ENCODE data around the gene ARMH4. TPM values are rescaled to one million over a fixed set of nuclear protein-coding genes. Genes with fewer than 3 reads are reported as not detected.

ARMH4 gene
- total RNA-seq, 1 experiment from 2014 or later, result 1.8 TPM

DNA sequence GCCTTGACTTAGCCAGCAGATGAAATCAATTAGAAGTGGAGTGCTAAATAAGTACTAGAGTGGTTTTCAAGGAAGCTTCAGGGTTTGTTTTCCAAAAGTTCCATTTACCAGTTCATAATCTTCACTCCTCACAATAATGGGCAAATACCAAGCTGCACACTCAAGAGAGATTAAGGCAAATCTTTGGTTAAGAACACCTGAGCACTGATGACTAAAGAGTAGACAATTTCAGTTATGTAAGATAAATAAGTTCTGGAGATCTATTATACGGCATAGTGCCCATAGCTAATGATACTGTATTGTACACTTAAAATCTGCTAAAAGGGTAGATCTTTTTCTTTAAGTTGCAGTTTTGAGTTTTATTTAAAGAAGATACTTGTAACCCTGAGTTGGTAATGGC is 125.0 kb downstream of the ARMH4 start:
- CTCF ChIA-PET, result no interaction called here

DNA sequence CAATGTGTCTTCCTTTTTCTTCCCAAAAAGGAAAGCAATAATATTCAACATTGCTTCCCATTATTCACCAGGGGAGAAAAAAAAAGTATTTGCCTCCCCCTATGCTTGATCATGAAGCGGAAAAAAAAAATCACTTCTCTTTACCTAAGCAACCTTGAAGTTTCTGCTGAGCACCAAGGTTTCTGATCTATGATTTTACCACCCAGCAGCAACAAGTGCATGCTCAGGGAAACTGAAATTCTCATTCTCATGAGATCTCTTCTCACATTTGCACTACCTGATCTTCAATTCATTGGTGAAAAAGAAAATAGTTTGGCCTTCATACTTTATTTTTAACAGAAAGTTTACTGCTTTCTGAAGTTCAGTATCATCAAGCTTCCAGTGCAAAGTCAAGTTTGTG is 125.8 kb downstream of the ARMH4 start:
- no peaks in the 10 kb centered on the region for H3K27me3 ChIP-seq (ENCODE audit: control insufficient read depth, insufficient read depth, low read length)
- H3K9me3 ChIP-seq (ENCODE audit: control insufficient read depth, insufficient read depth, low read depth, low read length), result no peaks in the 10 kb centered on the region
- in situ Hi-C loops (cut with HindIII; ENCODE audit: low pct_unique_long_range_greater_than_20kb, low sequenced_read_pairs), result no loop called here
- no peak overlapping the region for H3K4me3 ChIP-seq (ENCODE audit: low read depth in 2 of 2, low read length in 2 of 2)
- DNase-seq (ENCODE audit: low read depth, low spot score), result no peak
- H3K36me3 ChIP-seq (ENCODE audit: control insufficient read depth, insufficient read depth, low read length), result no peaks in the 10 kb centered on the region
- no TSS peak for BruUV-seq (replicated peaks)
- H3K4me1 ChIP-seq (ENCODE audit: control insufficient read depth, insufficient read depth, low read length), result no peaks in the 10 kb centered on the region
- ChIA-PET POLR2A (no interaction called here), CTCF (no interaction called here)
- no peak overlapping the region for H3K27ac ChIP-seq (ENCODE audit: low read length)
- intact Hi-C loops (cut with micrococcal nuclease; ENCODE audit: unreplicated experiment), result no loop called here
- no peak for ATAC-seq
- TF ChIP-seq POLR2AphosphoS5 (IDR thresholded peaks at IDR 0.05; ENCODE audit: low read depth, low read length), result no peak
- TF ChIP-seq, protein P1, sequence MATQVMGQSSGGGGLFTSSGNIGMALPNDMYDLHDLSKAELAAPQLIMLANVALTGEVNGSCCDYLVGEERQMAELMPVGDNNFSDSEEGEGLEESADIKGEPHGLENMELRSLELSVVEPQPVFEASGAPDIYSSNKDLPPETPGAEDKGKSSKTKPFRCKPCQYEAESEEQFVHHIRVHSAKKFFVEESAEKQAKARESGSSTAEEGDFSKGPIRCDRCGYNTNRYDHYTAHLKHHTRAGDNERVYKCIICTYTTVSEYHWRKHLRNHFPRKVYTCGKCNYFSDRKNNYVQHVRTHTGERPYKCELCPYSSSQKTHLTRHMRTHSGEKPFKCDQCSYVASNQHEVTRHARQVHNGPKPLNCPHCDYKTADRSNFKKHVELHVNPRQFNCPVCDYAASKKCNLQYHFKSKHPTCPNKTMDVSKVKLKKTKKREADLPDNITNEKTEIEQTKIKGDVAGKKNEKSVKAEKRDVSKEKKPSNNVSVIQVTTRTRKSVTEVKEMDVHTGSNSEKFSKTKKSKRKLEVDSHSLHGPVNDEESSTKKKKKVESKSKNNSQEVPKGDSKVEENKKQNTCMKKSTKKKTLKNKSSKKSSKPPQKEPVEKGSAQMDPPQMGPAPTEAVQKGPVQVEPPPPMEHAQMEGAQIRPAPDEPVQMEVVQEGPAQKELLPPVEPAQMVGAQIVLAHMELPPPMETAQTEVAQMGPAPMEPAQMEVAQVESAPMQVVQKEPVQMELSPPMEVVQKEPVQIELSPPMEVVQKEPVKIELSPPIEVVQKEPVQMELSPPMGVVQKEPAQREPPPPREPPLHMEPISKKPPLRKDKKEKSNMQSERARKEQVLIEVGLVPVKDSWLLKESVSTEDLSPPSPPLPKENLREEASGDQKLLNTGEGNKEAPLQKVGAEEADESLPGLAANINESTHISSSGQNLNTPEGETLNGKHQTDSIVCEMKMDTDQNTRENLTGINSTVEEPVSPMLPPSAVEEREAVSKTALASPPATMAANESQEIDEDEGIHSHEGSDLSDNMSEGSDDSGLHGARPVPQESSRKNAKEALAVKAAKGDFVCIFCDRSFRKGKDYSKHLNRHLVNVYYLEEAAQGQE (IDR thresholded peaks at IDR 0.05; ENCODE audit: insufficient read depth in 1 of 2, low read depth in 2 of 2, low read length in 1 of 2), result no peak
- TF ChIP-seq SIN3A (IDR thresholded peaks at IDR 0.05; ENCODE audit: borderline replicate concordance, insufficient read depth, low read depth, low read length), result no peak
- no peak for TF ChIP-seq TCF7L2 (IDR thresholded peaks at IDR 0.05; ENCODE audit: low read depth, low read length)
- TF ChIP-seq, protein P2, sequence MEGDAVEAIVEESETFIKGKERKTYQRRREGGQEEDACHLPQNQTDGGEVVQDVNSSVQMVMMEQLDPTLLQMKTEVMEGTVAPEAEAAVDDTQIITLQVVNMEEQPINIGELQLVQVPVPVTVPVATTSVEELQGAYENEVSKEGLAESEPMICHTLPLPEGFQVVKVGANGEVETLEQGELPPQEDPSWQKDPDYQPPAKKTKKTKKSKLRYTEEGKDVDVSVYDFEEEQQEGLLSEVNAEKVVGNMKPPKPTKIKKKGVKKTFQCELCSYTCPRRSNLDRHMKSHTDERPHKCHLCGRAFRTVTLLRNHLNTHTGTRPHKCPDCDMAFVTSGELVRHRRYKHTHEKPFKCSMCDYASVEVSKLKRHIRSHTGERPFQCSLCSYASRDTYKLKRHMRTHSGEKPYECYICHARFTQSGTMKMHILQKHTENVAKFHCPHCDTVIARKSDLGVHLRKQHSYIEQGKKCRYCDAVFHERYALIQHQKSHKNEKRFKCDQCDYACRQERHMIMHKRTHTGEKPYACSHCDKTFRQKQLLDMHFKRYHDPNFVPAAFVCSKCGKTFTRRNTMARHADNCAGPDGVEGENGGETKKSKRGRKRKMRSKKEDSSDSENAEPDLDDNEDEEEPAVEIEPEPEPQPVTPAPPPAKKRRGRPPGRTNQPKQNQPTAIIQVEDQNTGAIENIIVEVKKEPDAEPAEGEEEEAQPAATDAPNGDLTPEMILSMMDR (IDR thresholded peaks at IDR 0.05), result no peak

More for the DNA sequence above, 125.0 kb downstream of the ARMH4 start:
- intact Hi-C loops (cut with micrococcal nuclease; ENCODE audit: unreplicated experiment) (no loop called here), in situ Hi-C loops (cut with HindIII; ENCODE audit: low pct_unique_long_range_greater_than_20kb, low sequenced_read_pairs) (no loop called here)
- Histone ChIP-seq H3K27ac (ENCODE audit: low read length) (no peak overlapping the region), H3K36me3 (ENCODE audit: control insufficient read depth, insufficient read depth, low read length) (no peaks in the 10 kb centered on the region), H3K27me3 (ENCODE audit: control insufficient read depth, insufficient read depth, low read length) (no peaks in the 10 kb centered on the region), H3K4me3 (ENCODE audit: low read depth in 2 of 2, low read length in 2 of 2) (no peak overlapping the region), H3K9me3 (ENCODE audit: control insufficient read depth, insufficient read depth, low read depth, low read length) (no peaks in the 10 kb centered on the region), H3K4me1 (ENCODE audit: control insufficient read depth, insufficient read depth, low read length) (no peaks in the 10 kb centered on the region)
- POLR2A ChIA-PET, result no interaction called here
- TF ChIP-seq TCF7L2 (IDR thresholded peaks at IDR 0.05; ENCODE audit: low read depth, low read length) (no peak), SIN3A (IDR thresholded peaks at IDR 0.05; ENCODE audit: borderline replicate concordance, insufficient read depth, low read depth, low read length) (no peak), POLR2AphosphoS5 (IDR thresholded peaks at IDR 0.05; ENCODE audit: low read depth, low read length) (no peak)
- TF ChIP-seq, protein P2 (IDR thresholded peaks at IDR 0.05), result no peak
- TF ChIP-seq, protein P1 (IDR thresholded peaks at IDR 0.05; ENCODE audit: insufficient read depth in 1 of 2, low read depth in 2 of 2, low read length in 1 of 2), result no peak
- ATAC-seq (no peak), DNase-seq (ENCODE audit: low read depth, low spot score) (no peak)
- BruUV-seq (replicated peaks), result no TSS peak

Measured in Panc1 (cell line).